ENCODE data around the gene PDE4D. TPM values are rescaled to one million over a fixed set of nuclear protein-coding genes. Genes with fewer than 3 reads are reported as not detected.
"Not testable (repeated sequence)": the region's sequence is repeated elsewhere in the genome, so short reads cannot be mapped to it uniquely, and the experiment has no call there.

The PDE4D gene
- total RNA-seq, 1 experiment from 2014 or later: 61.2 TPM

- H3K4me2 ChIP-seq (ENCODE audit: low read depth, low read length, poor library complexity, severe bottlenecking); H3K27me3 ChIP-seq (ENCODE audit: low read length); H3K79me2 ChIP-seq (ENCODE audit: low read length); H3K4me3 ChIP-seq (ENCODE audit: low read length); H3K4me1 ChIP-seq (ENCODE audit: low read length); H3K9me3 ChIP-seq (ENCODE audit: low read length); H3K36me3 ChIP-seq (ENCODE audit: insufficient read depth, low read length); H3K27ac ChIP-seq (ENCODE audit: low read length); H3K9me2 ChIP-seq (replicated peaks; ENCODE audit: insufficient read depth, low read length); H2AFZ ChIP-seq (ENCODE audit: low read length); DNase-seq; H3K9ac ChIP-seq (ENCODE audit: low read length); H4K20me1 ChIP-seq (ENCODE audit: insufficient read depth, low read depth, low read length): not testable (repeated sequence)
Observed at GRCh38 chr5:59784708-59785107, 108.8 kb downstream of the PDE4D start.

- H3K4me3 ChIP-seq (ENCODE audit: low read length): no peak overlapping the region
- H3K9me3 ChIP-seq (ENCODE audit: low read length): no peaks in the 10 kb centered on the region
- no peak overlapping the region for H3K4me2 ChIP-seq (ENCODE audit: low read depth, low read length, poor library complexity, severe bottlenecking)
- no peaks in the 10 kb centered on the region for H3K79me2 ChIP-seq (ENCODE audit: low read length)
- H3K9me2 ChIP-seq (replicated peaks; ENCODE audit: insufficient read depth, low read length): no peaks in the 10 kb centered on the region
- no peaks in the 10 kb centered on the region for H3K36me3 ChIP-seq (ENCODE audit: insufficient read depth, low read length)
- H3K4me1 ChIP-seq (ENCODE audit: low read length): no peaks in the 10 kb centered on the region
- DNase-seq: no peak
- no peak overlapping the region for H3K9ac ChIP-seq (ENCODE audit: low read length)
- no peak overlapping the region for H2AFZ ChIP-seq (ENCODE audit: low read length)
- H4K20me1 ChIP-seq (ENCODE audit: insufficient read depth, low read depth, low read length): peaks cover 1% of the 10 kb centered on the region; the same call in 1 of the 2 replicates
- H3K27ac ChIP-seq (ENCODE audit: low read length): no peak overlapping the region
- H3K27me3 ChIP-seq (ENCODE audit: low read length): no peaks in the 10 kb centered on the region
Observed at GRCh38 chr5:59783264-59783663, 110.3 kb downstream of the PDE4D start.

- Histone ChIP-seq H3K9me3 (ENCODE audit: low read length) (no peaks in the 10 kb centered on the region), H3K27me3 (ENCODE audit: low read length) (no peaks in the 10 kb centered on the region), H3K9me2 (replicated peaks; ENCODE audit: insufficient read depth, low read length) (no peaks in the 10 kb centered on the region), H3K4me2 (ENCODE audit: low read depth, low read length, poor library complexity, severe bottlenecking) (no peak overlapping the region), H3K9ac (ENCODE audit: low read length) (no peak overlapping the region), H2AFZ (ENCODE audit: low read length) (no peak overlapping the region), H3K4me1 (ENCODE audit: low read length) (no peaks in the 10 kb centered on the region), H3K27ac (ENCODE audit: low read length) (no peak overlapping the region), H3K79me2 (ENCODE audit: low read length) (no peaks in the 10 kb centered on the region), H4K20me1 (ENCODE audit: insufficient read depth, low read depth, low read length) (no peaks in the 10 kb centered on the region; the same call in 1 of the 2 replicates), H3K36me3 (ENCODE audit: insufficient read depth, low read length) (no peaks in the 10 kb centered on the region), H3K4me3 (ENCODE audit: low read length) (no peak overlapping the region)
- DNase-seq: no peak
Observed at GRCh38 chr5:59782856-59783255, 110.7 kb downstream of the PDE4D start.

GRCh38 chr5:59779453-59779852, 114.1 kb downstream of the PDE4D start:
- no peaks in the 10 kb centered on the region for H3K9me3 ChIP-seq (ENCODE audit: low read length)
- no peaks in the 10 kb centered on the region for H3K36me3 ChIP-seq (ENCODE audit: insufficient read depth, low read length)
- no peak overlapping the region for H3K4me2 ChIP-seq (ENCODE audit: low read depth, low read length, poor library complexity, severe bottlenecking)
- H4K20me1 ChIP-seq (ENCODE audit: insufficient read depth, low read depth, low read length): no peaks in the 10 kb centered on the region; the same call in 1 of the 2 replicates
- H3K9me2 ChIP-seq (replicated peaks; ENCODE audit: insufficient read depth, low read length): no peaks in the 10 kb centered on the region
- H2AFZ ChIP-seq (ENCODE audit: low read length): no peak overlapping the region
- no peaks in the 10 kb centered on the region for H3K79me2 ChIP-seq (ENCODE audit: low read length)
- no peak for DNase-seq
- no peaks in the 10 kb centered on the region for H3K27me3 ChIP-seq (ENCODE audit: low read length)
- no peak overlapping the region for H3K4me3 ChIP-seq (ENCODE audit: low read length)
- no peak overlapping the region for H3K9ac ChIP-seq (ENCODE audit: low read length)
- H3K4me1 ChIP-seq (ENCODE audit: low read length): no peaks in the 10 kb centered on the region
- no peak overlapping the region for H3K27ac ChIP-seq (ENCODE audit: low read length)

GRCh38 chr5:59777028-59777427, 116.5 kb downstream of the PDE4D start:
- Histone ChIP-seq H2AFZ (ENCODE audit: low read length) (no peak overlapping the region), H3K36me3 (ENCODE audit: insufficient read depth, low read length) (no peaks in the 10 kb centered on the region), H3K4me1 (ENCODE audit: low read length) (no peaks in the 10 kb centered on the region), H3K27me3 (ENCODE audit: low read length) (no peaks in the 10 kb centered on the region), H4K20me1 (ENCODE audit: insufficient read depth, low read depth, low read length) (peaks cover 5% of the 10 kb centered on the region; the same call in 1 of the 2 replicates), H3K27ac (ENCODE audit: low read length) (no peak overlapping the region), H3K4me3 (ENCODE audit: low read length) (no peak overlapping the region), H3K79me2 (ENCODE audit: low read length) (no peaks in the 10 kb centered on the region), H3K9me2 (replicated peaks; ENCODE audit: insufficient read depth, low read length) (no peaks in the 10 kb centered on the region), H3K4me2 (ENCODE audit: low read depth, low read length, poor library complexity, severe bottlenecking) (no peak overlapping the region), H3K9ac (ENCODE audit: low read length) (no peak overlapping the region), H3K9me3 (ENCODE audit: low read length) (no peaks in the 10 kb centered on the region)
- DNase-seq: no peak

- DNase-seq: no peak
- H3K4me3 ChIP-seq (ENCODE audit: low read length): no peak overlapping the region
- H3K79me2 ChIP-seq (ENCODE audit: low read length): no peaks in the 10 kb centered on the region
- no peak overlapping the region for H3K27ac ChIP-seq (ENCODE audit: low read length)
- H3K4me2 ChIP-seq (ENCODE audit: low read depth, low read length, poor library complexity, severe bottlenecking): no peak overlapping the region
- H3K4me1 ChIP-seq (ENCODE audit: low read length): no peaks in the 10 kb centered on the region
- no peaks in the 10 kb centered on the region for H3K27me3 ChIP-seq (ENCODE audit: low read length)
- H3K9me2 ChIP-seq (replicated peaks; ENCODE audit: insufficient read depth, low read length): no peaks in the 10 kb centered on the region
- H2AFZ ChIP-seq (ENCODE audit: low read length): no peak overlapping the region
- 0 out of 2 replicates have a peak, but pooled peaks cover 5% of the 10 kb centered on the region for H4K20me1 ChIP-seq (ENCODE audit: insufficient read depth, low read depth, low read length)
- no peaks in the 10 kb centered on the region for H3K36me3 ChIP-seq (ENCODE audit: insufficient read depth, low read length)
- no peak overlapping the region for H3K9ac ChIP-seq (ENCODE audit: low read length)
- H3K9me3 ChIP-seq (ENCODE audit: low read length): no peaks in the 10 kb centered on the region
Observed at GRCh38 chr5:59773294-59773693, 120.2 kb downstream of the PDE4D start.

GRCh38 chr5:59772757-59773156, 120.8 kb downstream of the PDE4D start:
- Histone ChIP-seq H3K4me3 (ENCODE audit: low read length) (no peak overlapping the region), H3K4me2 (ENCODE audit: low read depth, low read length, poor library complexity, severe bottlenecking) (no peak overlapping the region), H3K9ac (ENCODE audit: low read length) (no peak overlapping the region), H3K4me1 (ENCODE audit: low read length) (no peaks in the 10 kb centered on the region), H3K9me2 (replicated peaks; ENCODE audit: insufficient read depth, low read length) (no peaks in the 10 kb centered on the region), H3K36me3 (ENCODE audit: insufficient read depth, low read length) (no peaks in the 10 kb centered on the region), H2AFZ (ENCODE audit: low read length) (no peak overlapping the region), H4K20me1 (ENCODE audit: insufficient read depth, low read depth, low read length) (0 out of 2 replicates have a peak, but pooled peaks cover 9% of the 10 kb centered on the region), H3K27ac (ENCODE audit: low read length) (no peak overlapping the region), H3K79me2 (ENCODE audit: low read length) (no peaks in the 10 kb centered on the region), H3K9me3 (ENCODE audit: low read length) (no peaks in the 10 kb centered on the region), H3K27me3 (ENCODE audit: low read length) (no peaks in the 10 kb centered on the region)
- no peak for DNase-seq

GRCh38 chr5:59772206-59772605, 121.3 kb downstream of the PDE4D start:
- Histone ChIP-seq H3K27ac (ENCODE audit: low read length) (no peak overlapping the region), H3K9ac (ENCODE audit: low read length) (no peak overlapping the region), H3K27me3 (ENCODE audit: low read length) (no peaks in the 10 kb centered on the region), H3K4me2 (ENCODE audit: low read depth, low read length, poor library complexity, severe bottlenecking) (no peak overlapping the region), H3K9me3 (ENCODE audit: low read length) (no peaks in the 10 kb centered on the region), H2AFZ (ENCODE audit: low read length) (no peak overlapping the region), H3K4me3 (ENCODE audit: low read length) (no peak overlapping the region), H3K36me3 (ENCODE audit: insufficient read depth, low read length) (no peaks in the 10 kb centered on the region), H3K9me2 (replicated peaks; ENCODE audit: insufficient read depth, low read length) (no peaks in the 10 kb centered on the region), H3K4me1 (ENCODE audit: low read length) (no peaks in the 10 kb centered on the region), H4K20me1 (ENCODE audit: insufficient read depth, low read depth, low read length) (0 out of 2 replicates have a peak, but pooled peaks cover 9% of the 10 kb centered on the region), H3K79me2 (ENCODE audit: low read length) (no peaks in the 10 kb centered on the region)
- no peak for DNase-seq

- H3K79me2 ChIP-seq (ENCODE audit: low read length): no peaks in the 10 kb centered on the region
- H3K9me3 ChIP-seq (ENCODE audit: low read length): no peaks in the 10 kb centered on the region
- H3K27ac ChIP-seq (ENCODE audit: low read length): no peak overlapping the region
Observed at GRCh38 chr5:59770953-59771352, 122.6 kb downstream of the PDE4D start.

More at GRCh38 chr5:59770953-59771352, 122.6 kb downstream of the PDE4D start:
- no peak overlapping the region for H2AFZ ChIP-seq (ENCODE audit: low read length)
- no peak for DNase-seq
- H3K4me3 ChIP-seq (ENCODE audit: low read length): no peak overlapping the region
- H3K27me3 ChIP-seq (ENCODE audit: low read length): no peaks in the 10 kb centered on the region
- H4K20me1 ChIP-seq (ENCODE audit: insufficient read depth, low read depth, low read length): 0 out of 2 replicates have a peak, but pooled peaks cover 9% of the 10 kb centered on the region
- no peak overlapping the region for H3K4me2 ChIP-seq (ENCODE audit: low read depth, low read length, poor library complexity, severe bottlenecking)
- H3K9me2 ChIP-seq (replicated peaks; ENCODE audit: insufficient read depth, low read length): no peaks in the 10 kb centered on the region
- H3K36me3 ChIP-seq (ENCODE audit: insufficient read depth, low read length): no peaks in the 10 kb centered on the region
- no peaks in the 10 kb centered on the region for H3K4me1 ChIP-seq (ENCODE audit: low read length)
- no peak overlapping the region for H3K9ac ChIP-seq (ENCODE audit: low read length)

All from Karpas-422 (cell line).